Osteocyte (in vitro differentiated cells): Measurements from ENCODE around the gene MINK1. TPM values are rescaled to one million over a fixed set of nuclear protein-coding genes. Genes with fewer than 3 reads are reported as not detected.

Experiments used
- DNase-seq: peaks from one replicate; pipeline ENCODE4 v3.0.0; 2021; ENCODE audit warnings: mixed read lengths; ENCODE audit not compliant: unreplicated experiment; ENCODE audit errors: extremely low spot score
- H3K27ac Mint-ChIP-seq: one replicate; pipeline ENCODE4 v1.8.0; 2021; ENCODE audit warnings: mild to moderate bottlenecking, mixed read lengths; ENCODE audit not compliant: unreplicated experiment
- H3K27me3 Mint-ChIP-seq: one replicate; pipeline ENCODE4 v1.8.0; 2021; ENCODE audit warnings: mixed read lengths; ENCODE audit not compliant: unreplicated experiment
- H3K36me3 Mint-ChIP-seq: one replicate; pipeline ENCODE4 v1.8.0; 2021; ENCODE audit warnings: mixed read lengths; ENCODE audit not compliant: unreplicated experiment
- H3K4me1 Mint-ChIP-seq: one replicate; pipeline ENCODE4 v1.8.0; 2021; ENCODE audit warnings: mixed read lengths; ENCODE audit not compliant: unreplicated experiment
- H3K4me3 Mint-ChIP-seq: one replicate; pipeline ENCODE4 v1.8.0; 2021; ENCODE audit warnings: mild to moderate bottlenecking, moderate library complexity, mixed read lengths; ENCODE audit not compliant: unreplicated experiment
- H3K9me3 Mint-ChIP-seq: one replicate; pipeline ENCODE4 v1.8.0; 2021; ENCODE audit warnings: mixed read lengths; ENCODE audit not compliant: unreplicated experiment
- total RNA-seq: library from RNA; stranded (reverse); gene quantifications from 2 replicates; pipeline ENCODE4 v1.2.1, GENCODE V29; 2021
- TF ChIP-seq, protein P1 (sequence below): fragments of 200-600 bp; sonication (generic); IDR thresholded peaks from 2 replicates; pipeline ENCODE4 v1.5.0; 2021; ENCODE audit warnings: antibody characterized with exemption, mild to moderate bottlenecking, moderate library complexity

Gene MINK1
- total RNA-seq, 1 donor from 2014 or later, result 93.3 TPM

- Mint-ChIP-seq H3K36me3 (peaks cover 7% of the 10 kb centered on the region), H3K4me3 (no peak overlapping the region), H3K4me1 (peaks cover 2% of the 10 kb centered on the region), H3K9me3 (no peaks in the 10 kb centered on the region), H3K27ac (no peak overlapping the region), H3K27me3 (no peaks in the 10 kb centered on the region)
- DNase-seq, result no peak
- TF ChIP-seq, protein P1, sequence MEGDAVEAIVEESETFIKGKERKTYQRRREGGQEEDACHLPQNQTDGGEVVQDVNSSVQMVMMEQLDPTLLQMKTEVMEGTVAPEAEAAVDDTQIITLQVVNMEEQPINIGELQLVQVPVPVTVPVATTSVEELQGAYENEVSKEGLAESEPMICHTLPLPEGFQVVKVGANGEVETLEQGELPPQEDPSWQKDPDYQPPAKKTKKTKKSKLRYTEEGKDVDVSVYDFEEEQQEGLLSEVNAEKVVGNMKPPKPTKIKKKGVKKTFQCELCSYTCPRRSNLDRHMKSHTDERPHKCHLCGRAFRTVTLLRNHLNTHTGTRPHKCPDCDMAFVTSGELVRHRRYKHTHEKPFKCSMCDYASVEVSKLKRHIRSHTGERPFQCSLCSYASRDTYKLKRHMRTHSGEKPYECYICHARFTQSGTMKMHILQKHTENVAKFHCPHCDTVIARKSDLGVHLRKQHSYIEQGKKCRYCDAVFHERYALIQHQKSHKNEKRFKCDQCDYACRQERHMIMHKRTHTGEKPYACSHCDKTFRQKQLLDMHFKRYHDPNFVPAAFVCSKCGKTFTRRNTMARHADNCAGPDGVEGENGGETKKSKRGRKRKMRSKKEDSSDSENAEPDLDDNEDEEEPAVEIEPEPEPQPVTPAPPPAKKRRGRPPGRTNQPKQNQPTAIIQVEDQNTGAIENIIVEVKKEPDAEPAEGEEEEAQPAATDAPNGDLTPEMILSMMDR, result no peak
These were observed 67.3 kb downstream of the MINK1 start for GRCh38 chr17:4900231-4901107.

DNA sequence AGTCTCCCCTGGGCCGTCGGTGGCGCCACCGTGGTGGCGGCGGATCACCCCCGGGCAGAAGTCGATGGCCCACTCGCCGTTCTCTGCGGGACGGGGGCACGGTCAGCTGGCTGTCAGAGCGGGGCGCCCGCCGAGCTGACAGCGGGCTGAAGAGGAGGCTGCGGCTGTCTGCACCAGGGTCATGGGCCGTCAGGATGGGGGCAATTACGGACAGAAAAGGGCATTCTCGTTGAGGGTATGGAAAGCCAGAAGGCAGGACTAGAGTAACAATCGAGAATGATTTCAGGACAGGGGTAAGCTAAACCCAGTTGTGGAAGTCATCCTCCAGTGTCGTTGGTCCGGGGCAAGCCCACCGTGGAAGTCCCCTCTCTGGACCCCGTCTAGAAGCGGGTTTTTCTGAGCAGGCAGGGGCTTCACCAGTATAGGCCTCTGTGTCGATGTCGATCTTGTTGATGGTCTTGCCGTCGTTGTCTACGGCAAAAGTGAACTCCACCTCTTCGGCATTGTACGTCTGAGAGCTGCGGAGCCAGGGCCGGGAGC lies 68.0 kb downstream of the MINK1 start:
- TF ChIP-seq, protein P1, result no peak
- Mint-ChIP-seq H3K36me3 (peaks cover 3% of the 10 kb centered on the region), H3K4me3 (no peak overlapping the region), H3K27ac (no peak overlapping the region), H3K4me1 (peaks cover 2% of the 10 kb centered on the region), H3K27me3 (no peaks in the 10 kb centered on the region), H3K9me3 (no peaks in the 10 kb centered on the region)
- DNase-seq, result no peak

GRCh38 chr17:4901648-4902344 lies 68.7 kb downstream of the MINK1 start:
- DNase-seq, result no peak
- H3K36me3 Mint-ChIP-seq, result peaks cover 2% of the 10 kb centered on the region
- H3K27ac Mint-ChIP-seq, result no peak overlapping the region
- H3K4me3 Mint-ChIP-seq, result no peak overlapping the region
- no peaks in the 10 kb centered on the region for H3K9me3 Mint-ChIP-seq
- peaks cover 2% of the 10 kb centered on the region for H3K4me1 Mint-ChIP-seq
- no peaks in the 10 kb centered on the region for H3K27me3 Mint-ChIP-seq
- TF ChIP-seq, protein P1, result no peak

- no peak overlapping the region for H3K4me3 Mint-ChIP-seq
- TF ChIP-seq, protein P1, result no peak
- no peaks in the 10 kb centered on the region for H3K36me3 Mint-ChIP-seq
- no peaks in the 10 kb centered on the region for H3K27me3 Mint-ChIP-seq
- DNase-seq, result no peak
- no peaks in the 10 kb centered on the region for H3K9me3 Mint-ChIP-seq
- peaks cover 2% of the 10 kb centered on the region for H3K4me1 Mint-ChIP-seq
- no peak overlapping the region for H3K27ac Mint-ChIP-seq
These were observed 69.4 kb downstream of the MINK1 start for GRCh38 chr17:4902540-4902939.
